IMR-90 (cell line): ENCODE results near the gene KMT2B. TPM values are rescaled to one million over a fixed set of nuclear protein-coding genes. Genes with fewer than 3 reads are reported as not detected.

Source experiments
- ATAC-seq: fragments of 200-7000 bp; cut with Tn5 transposase; 2 replicates; pipeline ENCODE4 v1.9.1; 2020; ENCODE audit warnings: low read depth, mild to moderate bottlenecking, moderate library complexity
- BruUV-seq: library from RNA; stranded (reverse); fragments of 400-500 nt; replicated peaks from 2 replicates; lab custom pipeline; 2021; lab: Mats Ljungman, UMichigan
- CTCF ChIA-PET: fragments of 300-600 bp; formaldehyde crosslinking; extraction: SDS; loops from one replicate; lab custom pipeline; 2021; ENCODE audit warnings: antibody characterized with exemption; lab: Yijun Ruan, JAX
- POLR2A ChIA-PET: fragments of 300-600 bp; sonication (Branson Sonifier 250); formaldehyde crosslinking; loops from one replicate; lab custom pipeline; 2022; ENCODE audit warnings: antibody characterized with exemption; ENCODE audit not compliant: unreplicated experiment; lab: Charles Lee
- DNase-seq: peaks from one replicate; pipeline ENCODE4 v3.0.0; 2013
- H2AFZ ChIP-seq: replicated peaks from 2 replicates; pipeline ENCODE3; 2013; ENCODE audit warnings: low read length, mild to moderate bottlenecking; ENCODE audit not compliant: poor library complexity
- H2AK5ac ChIP-seq: 2 replicates; pipeline ENCODE4 v1.6.1; 2013; ENCODE audit warnings: low read depth, low read length, inconsistent platforms
- H2AK9ac ChIP-seq: replicated peaks from 2 replicates; pipeline ENCODE3; 2013; ENCODE audit warnings: mild to moderate bottlenecking, low read depth, low read length, moderate library complexity; ENCODE audit not compliant: poor library complexity
- H2BK120ac ChIP-seq: 2 replicates; pipeline ENCODE4 v1.6.1; 2013; ENCODE audit warnings: low read depth, low read length, inconsistent platforms
- H2BK15ac ChIP-seq: 3 replicates; pipeline ENCODE4 v1.6.1; 2013; ENCODE audit warnings: low read depth, low read length, inconsistent platforms
- H2BK20ac ChIP-seq: 2 replicates; pipeline ENCODE4 v1.6.1; 2013; ENCODE audit warnings: low read depth, mild to moderate bottlenecking, inconsistent platforms, low read length, moderate library complexity
- H2BK5ac ChIP-seq: 2 replicates; pipeline ENCODE4 v1.6.1; 2013; ENCODE audit warnings: mild to moderate bottlenecking, low read depth, low read length, inconsistent platforms; ENCODE audit not compliant: poor library complexity, severe bottlenecking
- H3K14ac ChIP-seq: replicated peaks from 2 replicates; pipeline ENCODE4 v1.6.1; 2013; ENCODE audit warnings: low read depth, low read length, inconsistent platforms
- H3K18ac ChIP-seq: 2 replicates; pipeline ENCODE4 v1.6.1; 2013; ENCODE audit warnings: low read depth, low read length, control low read depth
- H3K23ac ChIP-seq: 2 replicates; pipeline ENCODE4 v1.6.1; 2013; ENCODE audit warnings: low read depth, low read length, inconsistent platforms
- H3K27ac ChIP-seq: 2 replicates; pipeline ENCODE4 v1.5.1; 2013; ENCODE audit warnings: mild to moderate bottlenecking, control low read depth, low read length; ENCODE audit not compliant: insufficient read depth
- H3K27me3 ChIP-seq: 2 replicates; pipeline ENCODE4 v1.6.1; 2013; ENCODE audit warnings: low read length; ENCODE audit not compliant: control insufficient read depth, insufficient read depth
- H3K36me3 ChIP-seq: 2 replicates; pipeline ENCODE4 v1.6.1; 2013; ENCODE audit warnings: low read length, mixed read lengths; ENCODE audit not compliant: control insufficient read depth, insufficient read depth
- H3K4ac ChIP-seq: 2 replicates; pipeline ENCODE4 v1.6.1; 2013; ENCODE audit warnings: low read depth, low read length, inconsistent platforms
- H3K4me1 ChIP-seq: 2 replicates; pipeline ENCODE4 v1.6.1; 2013; ENCODE audit warnings: low read length, mixed read lengths; ENCODE audit not compliant: control insufficient read depth, insufficient read depth
- H3K4me2 ChIP-seq: 2 replicates; pipeline ENCODE4 v1.6.1; 2013; ENCODE audit warnings: low read depth, mild to moderate bottlenecking, control low read depth, low read length, moderate library complexity
- H3K4me3 ChIP-seq: 2 replicates; pipeline ENCODE4 v1.5.1; 2013; ENCODE audit warnings: low read depth, mild to moderate bottlenecking, control low read depth, low read length, moderate library complexity; ENCODE audit not compliant: insufficient read depth
- H3K56ac ChIP-seq: 2 replicates; pipeline ENCODE4 v1.6.1; 2013; ENCODE audit warnings: low read length, inconsistent platforms; ENCODE audit not compliant: insufficient read depth; ENCODE audit errors: extremely low read depth
- H3K79me1 ChIP-seq, 2 experiments: 2 replicates each; pipeline ENCODE4 v1.6.1; 2013; ENCODE audit warnings: low read length in 2 of 2, inconsistent platforms in 1 of 2, low read depth in 1 of 2
- H3K9ac ChIP-seq: 2 replicates; pipeline ENCODE4 v1.6.1; 2013; ENCODE audit warnings: low read depth, low read length, control low read depth
- H3K9me1 ChIP-seq: 2 replicates; pipeline ENCODE4 v1.6.1; 2013; ENCODE audit warnings: low read length, inconsistent platforms; ENCODE audit not compliant: insufficient read depth
- H3K9me3 ChIP-seq: 2 replicates; pipeline ENCODE4 v1.6.1; 2013; ENCODE audit warnings: low read length; ENCODE audit not compliant: control insufficient read depth, insufficient read depth
- H4K20me1 ChIP-seq: 2 replicates; pipeline ENCODE4 v1.6.1; 2013; ENCODE audit warnings: low read length, inconsistent platforms; ENCODE audit not compliant: insufficient read depth
- H4K5ac ChIP-seq: 2 replicates; pipeline ENCODE4 v1.6.1; 2013; ENCODE audit warnings: mild to moderate bottlenecking, low read depth, low read length, control low read depth
- H4K8ac ChIP-seq, 2 experiments: 2 replicates each; pipeline ENCODE4 v1.6.1; 2013; ENCODE audit warnings: low read depth in 2 of 2, low read length in 2 of 2, control low read depth in 1 of 2, inconsistent platforms in 1 of 2
- H4K91ac ChIP-seq: 2 replicates; pipeline ENCODE4 v1.6.1; 2013; ENCODE audit warnings: low read depth, low read length, inconsistent platforms; ENCODE audit not compliant: insufficient read depth
- BHLHE40 ChIP-seq: fragments of 150-350 bp; IDR thresholded peaks from 2 replicates; pipeline ENCODE4 v1.6.1; 2016; ENCODE audit warnings: mild to moderate bottlenecking, low read depth, low read length
- CEBPB ChIP-seq: IDR thresholded peaks from 2 replicates; pipeline ENCODE4 v1.6.1; 2012; ENCODE audit warnings: low read depth, low read length, improper control_type of control experiment
- CHD1 ChIP-seq: IDR thresholded peaks from 2 replicates; pipeline ENCODE4 v1.6.1; 2012; ENCODE audit warnings: low read depth, low read length, improper control_type of control experiment
- FOS ChIP-seq: fragments of 150-350 bp; IDR thresholded peaks from 2 replicates; pipeline ENCODE4 v1.6.1; 2016; ENCODE audit warnings: low read depth, low read length
- MAFK ChIP-seq: IDR thresholded peaks from 2 replicates; pipeline ENCODE4 v1.6.1; 2012; ENCODE audit warnings: low read depth, low read length, improper control_type of control experiment
- MAZ ChIP-seq: IDR thresholded peaks from 2 replicates; pipeline ENCODE4 v1.6.1; 2012; ENCODE audit warnings: low read depth, mild to moderate bottlenecking, low read length, improper control_type of control experiment, moderate library complexity, borderline replicate concordance
- MXI1 ChIP-seq: IDR thresholded peaks from 2 replicates; pipeline ENCODE4 v1.6.1; 2012; ENCODE audit warnings: low read depth, mild to moderate bottlenecking, low read length, moderate library complexity, borderline replicate concordance
- POLR2A ChIP-seq: IDR thresholded peaks from 2 replicates; pipeline ENCODE4 v1.6.1; 2012; ENCODE audit warnings: mild to moderate bottlenecking, low read depth, low read length
- RAD21 ChIP-seq: IDR thresholded peaks from 2 replicates; pipeline ENCODE4 v1.6.1; 2012; ENCODE audit warnings: low read length, improper control_type of control experiment
- RCOR1 ChIP-seq: IDR thresholded peaks from 2 replicates; pipeline ENCODE4 v1.6.1; 2012; ENCODE audit warnings: mild to moderate bottlenecking, low read length, improper control_type of control experiment; ENCODE audit not compliant: insufficient replicate concordance
- RFX5 ChIP-seq: IDR thresholded peaks from 2 replicates; pipeline ENCODE4 v1.8.0; 2012; ENCODE audit warnings: low read depth, mild to moderate bottlenecking, low read length, moderate library complexity
- SMC3 ChIP-seq: fragments of 150-350 bp; IDR thresholded peaks from 2 replicates; pipeline ENCODE4 v1.6.1; 2016; ENCODE audit warnings: low read depth, mild to moderate bottlenecking, antibody characterized with exemption, low read length, moderate library complexity
- WGBS, 2 experiments: methylation state at CpG; one replicate each; pipeline versions ENCODE4 v1.1.5 to v1.1.7; 2013; ENCODE audit warnings: missing lambda C conversion rate in 2 of 2; ENCODE audit not compliant: insufficient read length in 1 of 2; ENCODE audit errors: extremely low coverage in 2 of 2; 5-methylcytosine and 5-hydroxymethylcytosine counted together
- dilution Hi-C: fragments of 300-500 bp; cut with HindIII; formaldehyde crosslinking; loops from one replicate; pipeline ENCODE4 v1.14.3; 2018; ENCODE audit warnings: low sequenced_read_pairs; ENCODE audit not compliant: unreplicated experiment
- in situ Hi-C: fragments of 300-500 bp; cut with MboI; formaldehyde crosslinking; loops from 3 replicates; pipeline ENCODE4 v1.14.3; 2019; ENCODE audit warnings: low sequenced_read_pairs, inconsistent platforms, mixed read lengths
- intact Hi-C: fragments of 100-400 bp; cut with micrococcal nuclease; formaldehyde crosslinking; loops from 2 replicates; pipeline ENCODE4 v1.10.0; 2022
- polyA plus RNA-seq, 3 experiments: library from polyadenylated mRNA; depleted of rRNA; stranded (reverse); fragments of >200 nt; gene quantifications; 2 replicates each; pipeline ENCODE4 v1.2.3, GENCODE V29; 2012; ENCODE audit warnings: low replicate concordance in 1 of 3
- total RNA-seq: library from RNA; depleted of rRNA; stranded (reverse); fragments of >200 nt; gene quantifications from 2 replicates; pipeline ENCODE4 v1.2.3, GENCODE V29; 2012
- TF ChIP-seq, protein P1 (sequence below): fragments of 150-350 bp; IDR thresholded peaks from 2 replicates; pipeline ENCODE4 v1.6.1; 2017; ENCODE audit warnings: mild to moderate bottlenecking, antibody characterized with exemption, low read length, low read depth
- TF ChIP-seq, protein P2 (sequence below): conservative IDR thresholded peaks from 2 replicates; pipeline ENCODE4 v1.5.1; 2012; ENCODE audit warnings: mild to moderate bottlenecking, low read depth, low read length, improper control_type of control experiment

KMT2B gene
- total and polyA plus RNA-seq, 2 of the 4 experiments (the other 2 are of a cell fraction) = 3.0 to 30.7 TPM

DNA sequence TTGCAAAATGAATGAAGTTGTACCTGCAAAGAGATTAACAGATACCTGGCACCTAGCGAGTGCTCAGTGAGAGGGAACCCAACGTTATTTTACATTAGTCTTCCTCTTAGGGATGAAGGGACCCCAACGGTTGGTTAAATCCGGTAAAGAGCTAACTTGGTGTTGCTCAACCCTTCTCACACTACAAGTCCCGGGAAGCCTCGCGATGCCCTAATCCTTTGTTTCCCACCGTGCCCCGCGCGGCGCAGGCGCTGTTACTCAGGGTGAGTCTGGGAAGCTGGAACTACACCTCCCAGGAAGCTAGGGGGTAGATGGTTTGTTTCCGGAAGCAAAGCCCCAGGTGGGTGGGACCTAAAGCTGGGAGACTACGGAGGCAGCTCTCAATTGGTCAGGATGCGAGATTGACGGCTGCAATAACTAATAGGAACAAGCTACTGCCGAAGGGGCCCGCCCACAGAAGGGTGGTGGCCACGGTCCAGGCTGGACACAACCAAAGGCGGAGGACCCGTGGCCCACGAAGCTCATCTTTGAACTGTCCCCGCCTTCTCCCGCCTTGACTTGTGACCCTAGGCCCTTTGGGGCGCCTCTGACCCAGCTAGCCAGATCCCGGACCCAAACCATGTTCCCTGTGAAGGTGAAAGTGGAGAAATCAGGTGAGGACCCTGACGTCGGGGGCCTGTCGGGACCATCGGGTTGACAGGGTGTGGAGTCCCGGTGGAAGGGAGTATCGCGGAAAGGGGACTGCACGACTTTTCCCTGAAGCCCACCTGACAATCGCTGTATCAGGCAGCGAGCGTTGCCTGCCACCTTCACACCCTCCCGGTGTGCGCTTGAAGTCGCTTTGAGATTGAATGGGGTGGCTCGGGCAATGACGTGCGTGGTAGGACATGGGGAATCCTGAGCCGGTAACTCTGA is 30.6 kb downstream of the KMT2B start, which contains the start of gene LIN37:
TSS of gene LIN37 (plus strand) at position 471 of the 915 bp plus-strand sequence. CDS start at position 620, 149 bp downstream.
- H3K79me1 ChIP-seq = peaks cover 5 to 63% of the 10 kb centered on the region in 2 experiments; a peak in 3 of 4 replicates
- H3K4me3 ChIP-seq = peak within 1 kb of the TSS; percentile 71
- H2BK20ac ChIP-seq = no peak within 1 kb of the TSS
- peak within 1 kb of the TSS; percentile 94 for H3K23ac ChIP-seq
- H3K9me1 ChIP-seq = peaks cover 7% of the 10 kb centered on the region; the same call in 1 of the 2 replicates
- H3K4ac ChIP-seq = peak within 1 kb of the TSS; percentile 91
- H2AFZ ChIP-seq = peak within 1 kb of the TSS; percentile 94
- ChIA-PET CTCF (interaction anchor here (0.8 to 1.2 kb wide), 2 partner anchors 71 to 183 kb away, joined by 3 read pairs; no protein-coding TSS in a partner anchor), POLR2A (interaction anchor here (0.9 kb wide), 1 partner anchor 8 kb away, joined by 4 read pairs; the partner anchor contains the start of gene HSPB6)
- H3K36me3 ChIP-seq = peaks cover 12% of the 10 kb centered on the region; the same call in 1 of the 2 replicates
- no peaks in the 10 kb centered on the region for H3K9me3 ChIP-seq
- H3K27ac ChIP-seq = peak within 1 kb of the TSS; percentile 68
- H2BK15ac ChIP-seq = no peak within 1 kb of the TSS
- 4% methylated on average over 5 of the region's 45 CpGs; no CpG with 5 or more reads in 1 of the 2 experiments for WGBS, 2 experiments
- in situ Hi-C loops = no loop called here
- H3K9ac ChIP-seq = peak within 1 kb of the TSS; percentile 81
- peak within 1 kb of the TSS; percentile 52; the same call in 1 of the 2 replicates for H3K56ac ChIP-seq
- BruUV-seq = no TSS peak
- peak within 1 kb of the TSS; percentile 82 for H3K4me2 ChIP-seq
- H2AK5ac ChIP-seq = peak within 1 kb of the TSS; percentile 91
- H4K20me1 ChIP-seq = no peaks in the 10 kb centered on the region
- H4K5ac ChIP-seq = peak within 1 kb of the TSS; percentile 41
- peak within 1 kb of the TSS; percentile 65 for H2BK5ac ChIP-seq
- intact Hi-C loops = no loop called here
- peaks cover 3% of the 10 kb centered on the region; the same call in 1 of the 2 replicates for H3K4me1 ChIP-seq
- dilution Hi-C loops = no loop called here
- H4K91ac ChIP-seq = peak within 1 kb of the TSS; percentile 81
- no peak within 1 kb of the TSS for H3K18ac ChIP-seq
- peak within 1 kb of the TSS; percentile 94 for H2AK9ac ChIP-seq
- peak within 1 kb of the TSS; percentile 60 to 94 for H4K8ac ChIP-seq
- DNase-seq (peak; percentile 99), ATAC-seq (peak; percentile 81)
- H3K27me3 ChIP-seq = no peaks in the 10 kb centered on the region
- 0 out of 2 replicates have a peak within 1 kb of the TSS, but pooled peaks have one; percentile 22 for H2BK120ac ChIP-seq
- H3K14ac ChIP-seq = peak within 1 kb of the TSS; percentile 93
- peak; percentile 55; the same call in 1 of the 2 replicates for TF ChIP-seq MXI1
- no peak for TF ChIP-seq CHD1
- TF ChIP-seq CEBPB = peak; percentile 99
- no peak for TF ChIP-seq MAFK
- TF ChIP-seq POLR2A = peak; percentile 93
- TF ChIP-seq RFX5 = no peak
- TF ChIP-seq RCOR1 = no peak
- TF ChIP-seq, protein P1, sequence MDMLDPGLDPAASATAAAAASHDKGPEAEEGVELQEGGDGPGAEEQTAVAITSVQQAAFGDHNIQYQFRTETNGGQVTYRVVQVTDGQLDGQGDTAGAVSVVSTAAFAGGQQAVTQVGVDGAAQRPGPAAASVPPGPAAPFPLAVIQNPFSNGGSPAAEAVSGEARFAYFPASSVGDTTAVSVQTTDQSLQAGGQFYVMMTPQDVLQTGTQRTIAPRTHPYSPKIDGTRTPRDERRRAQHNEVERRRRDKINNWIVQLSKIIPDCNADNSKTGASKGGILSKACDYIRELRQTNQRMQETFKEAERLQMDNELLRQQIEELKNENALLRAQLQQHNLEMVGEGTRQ = no peak
- TF ChIP-seq RAD21 = no peak
- TF ChIP-seq MAZ = 0 out of 2 replicates have a peak, but pooled peaks have one; percentile 56
- TF ChIP-seq SMC3 = no peak
- TF ChIP-seq, protein P2, sequence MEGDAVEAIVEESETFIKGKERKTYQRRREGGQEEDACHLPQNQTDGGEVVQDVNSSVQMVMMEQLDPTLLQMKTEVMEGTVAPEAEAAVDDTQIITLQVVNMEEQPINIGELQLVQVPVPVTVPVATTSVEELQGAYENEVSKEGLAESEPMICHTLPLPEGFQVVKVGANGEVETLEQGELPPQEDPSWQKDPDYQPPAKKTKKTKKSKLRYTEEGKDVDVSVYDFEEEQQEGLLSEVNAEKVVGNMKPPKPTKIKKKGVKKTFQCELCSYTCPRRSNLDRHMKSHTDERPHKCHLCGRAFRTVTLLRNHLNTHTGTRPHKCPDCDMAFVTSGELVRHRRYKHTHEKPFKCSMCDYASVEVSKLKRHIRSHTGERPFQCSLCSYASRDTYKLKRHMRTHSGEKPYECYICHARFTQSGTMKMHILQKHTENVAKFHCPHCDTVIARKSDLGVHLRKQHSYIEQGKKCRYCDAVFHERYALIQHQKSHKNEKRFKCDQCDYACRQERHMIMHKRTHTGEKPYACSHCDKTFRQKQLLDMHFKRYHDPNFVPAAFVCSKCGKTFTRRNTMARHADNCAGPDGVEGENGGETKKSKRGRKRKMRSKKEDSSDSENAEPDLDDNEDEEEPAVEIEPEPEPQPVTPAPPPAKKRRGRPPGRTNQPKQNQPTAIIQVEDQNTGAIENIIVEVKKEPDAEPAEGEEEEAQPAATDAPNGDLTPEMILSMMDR = no peak
- TF ChIP-seq BHLHE40 = no peak
- peak; percentile 45; the same call in 1 of the 2 replicates for TF ChIP-seq FOS
